GM10248 (cell line): Measurements from ENCODE around the gene AASS.

Experiments
- CTCF ChIA-PET: fragments of 300-600 bp; sonication (Branson Sonifier 250); formaldehyde crosslinking; extraction: SDS; loops from one replicate; lab custom pipeline; 2021; ENCODE audit warnings: antibody characterized with exemption; lab: Yijun Ruan, JAX
- POLR2A ChIA-PET: fragments of 350-650 bp; sonication (Branson Sonifier 250); formaldehyde crosslinking; extraction: SDS; loops from one replicate; lab custom pipeline; 2020; ENCODE audit warnings: antibody characterized with exemption; lab: Yijun Ruan, JAX
- DNase-seq: peaks from one replicate; pipeline ENCODE4 v3.0.0; 2012; ENCODE audit errors: extremely low spot score
- TF ChIP-seq, protein P1 (sequence below): IDR thresholded peaks from 2 replicates; pipeline ENCODE4 v1.5.1; 2012; ENCODE audit warnings: mild to moderate bottlenecking, low read depth; ENCODE audit errors: extremely low read depth, missing control alignments, control extremely low read depth

Gene AASS

DNA sequence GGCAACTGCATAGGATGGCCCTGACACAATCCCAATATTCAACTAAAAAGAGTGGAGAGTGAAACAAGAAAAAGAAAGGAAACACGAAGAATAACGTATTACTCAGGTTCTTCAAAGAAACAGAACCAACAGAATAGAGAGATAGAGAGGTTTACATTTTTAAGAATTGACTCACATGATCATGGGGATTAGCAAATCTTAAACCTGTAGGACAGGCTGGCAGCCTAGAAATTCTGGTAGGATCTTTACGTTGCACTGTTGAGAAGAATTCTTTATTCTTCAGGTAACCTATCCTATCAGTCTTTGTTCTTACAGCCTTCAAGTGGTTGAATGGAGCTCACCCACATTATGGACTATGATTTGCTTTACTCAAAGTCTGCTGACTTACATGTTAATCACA lies 103.9 kb downstream of the AASS start:
- DNase-seq: no peak
- ChIA-PET POLR2A (no interaction called here), CTCF (interaction anchor here (1.7 kb wide), 1 partner anchor 11 kb away, joined by 3 read pairs; no protein-coding TSS in a partner anchor)
- TF ChIP-seq, protein P1, sequence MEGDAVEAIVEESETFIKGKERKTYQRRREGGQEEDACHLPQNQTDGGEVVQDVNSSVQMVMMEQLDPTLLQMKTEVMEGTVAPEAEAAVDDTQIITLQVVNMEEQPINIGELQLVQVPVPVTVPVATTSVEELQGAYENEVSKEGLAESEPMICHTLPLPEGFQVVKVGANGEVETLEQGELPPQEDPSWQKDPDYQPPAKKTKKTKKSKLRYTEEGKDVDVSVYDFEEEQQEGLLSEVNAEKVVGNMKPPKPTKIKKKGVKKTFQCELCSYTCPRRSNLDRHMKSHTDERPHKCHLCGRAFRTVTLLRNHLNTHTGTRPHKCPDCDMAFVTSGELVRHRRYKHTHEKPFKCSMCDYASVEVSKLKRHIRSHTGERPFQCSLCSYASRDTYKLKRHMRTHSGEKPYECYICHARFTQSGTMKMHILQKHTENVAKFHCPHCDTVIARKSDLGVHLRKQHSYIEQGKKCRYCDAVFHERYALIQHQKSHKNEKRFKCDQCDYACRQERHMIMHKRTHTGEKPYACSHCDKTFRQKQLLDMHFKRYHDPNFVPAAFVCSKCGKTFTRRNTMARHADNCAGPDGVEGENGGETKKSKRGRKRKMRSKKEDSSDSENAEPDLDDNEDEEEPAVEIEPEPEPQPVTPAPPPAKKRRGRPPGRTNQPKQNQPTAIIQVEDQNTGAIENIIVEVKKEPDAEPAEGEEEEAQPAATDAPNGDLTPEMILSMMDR: no peak

DNA sequence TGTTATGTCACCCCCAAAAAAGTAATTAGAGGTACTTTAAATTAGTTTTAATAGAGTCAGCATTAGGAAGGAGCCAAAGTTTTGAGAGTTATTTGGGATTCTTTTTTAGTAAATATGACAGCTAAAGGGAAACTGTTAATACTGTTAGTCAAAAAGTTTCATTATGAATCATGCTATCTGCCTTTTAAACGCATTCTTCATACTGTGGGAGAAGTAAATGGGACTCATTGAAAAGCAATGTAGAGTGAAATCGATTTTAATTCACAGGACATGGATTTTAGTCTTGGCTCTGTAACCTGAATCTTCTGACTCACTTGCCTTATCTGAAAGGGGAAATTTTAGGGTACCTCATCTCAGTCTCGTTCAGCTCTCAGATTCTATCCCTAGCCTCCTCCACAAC lies 105.1 kb downstream of the AASS start:
- CTCF ChIA-PET: interaction anchor here (1.7 kb wide), 1 partner anchor 12 kb away, joined by 3 read pairs; no protein-coding TSS in a partner anchor
- TF ChIP-seq, protein P1: no peak
- DNase-seq: no peak
- POLR2A ChIA-PET: no interaction called here

DNA sequence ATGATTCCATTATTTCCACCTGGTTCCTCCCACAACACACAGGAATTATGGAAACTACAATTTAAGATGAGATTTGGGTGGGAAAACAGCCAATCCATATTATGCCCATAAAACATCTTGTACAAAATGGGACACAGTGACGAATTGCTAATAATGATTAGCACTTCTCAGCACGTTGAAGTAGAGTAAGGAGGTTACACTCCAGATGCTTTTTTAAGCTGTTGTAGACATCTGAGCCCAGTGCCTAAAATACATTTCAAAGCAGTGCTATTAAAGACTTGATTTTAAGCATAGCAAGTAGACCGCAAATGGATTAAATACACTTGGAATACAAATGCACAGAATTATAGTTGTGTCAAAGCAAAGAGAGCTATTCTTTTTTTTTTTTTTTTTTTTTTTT lies 105.9 kb downstream of the AASS start:
- ChIA-PET POLR2A (no interaction called here), CTCF (interaction anchor here (1.8 kb wide), 1 partner anchor 44 kb away, joined by 6 read pairs; no protein-coding TSS in a partner anchor)
- no peak for DNase-seq
- TF ChIP-seq, protein P1: no peak

DNA sequence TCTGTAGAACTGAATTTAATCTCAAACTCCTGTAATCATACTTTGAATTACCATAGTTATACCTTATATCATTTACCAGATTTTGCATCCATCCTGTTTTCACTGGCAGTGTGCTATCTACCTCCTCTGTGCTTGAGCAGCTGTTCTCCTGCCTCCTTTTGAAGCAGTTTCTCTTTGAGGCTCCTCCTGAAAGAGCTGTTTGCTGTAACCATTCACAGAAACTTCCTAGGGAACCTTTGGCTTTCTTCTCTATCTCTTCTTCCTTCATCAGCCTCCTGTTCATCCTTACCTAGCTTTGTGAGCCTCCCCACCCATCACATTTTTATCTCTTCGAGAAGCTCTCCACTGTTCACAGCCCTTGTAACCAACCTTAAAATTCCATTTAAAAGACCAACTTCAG lies 108.2 kb downstream of the AASS start:
- TF ChIP-seq, protein P1: no peak
- DNase-seq: no peak
- POLR2A ChIA-PET: no interaction called here
- CTCF ChIA-PET: interaction anchor here (1.4 kb wide), 1 partner anchor 9 kb away, joined by 4 read pairs; no protein-coding TSS in a partner anchor

DNA sequence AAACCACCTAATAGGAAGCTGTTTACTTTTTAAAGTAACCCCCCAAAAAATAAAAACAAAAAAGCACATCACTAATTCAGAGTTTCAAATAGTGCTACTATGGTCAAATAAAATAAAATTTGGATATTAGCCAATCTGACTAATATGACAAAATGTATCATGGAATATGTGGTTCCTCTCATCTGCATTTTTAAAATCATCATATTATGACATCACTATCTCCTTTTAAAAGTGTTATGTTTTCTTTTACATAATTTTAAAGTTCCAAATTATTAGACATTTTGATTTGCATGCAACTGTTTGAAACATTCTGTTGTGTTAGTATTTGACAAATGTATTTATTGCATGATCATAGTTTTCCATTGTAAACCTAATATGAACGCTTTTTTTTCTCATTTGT lies 110.4 kb downstream of the AASS start:
- ChIA-PET CTCF (interaction anchor here (2.0 kb wide), 1 partner anchor 60 kb away, joined by 4 read pairs; no protein-coding TSS in a partner anchor), POLR2A (no interaction called here)

DNA sequence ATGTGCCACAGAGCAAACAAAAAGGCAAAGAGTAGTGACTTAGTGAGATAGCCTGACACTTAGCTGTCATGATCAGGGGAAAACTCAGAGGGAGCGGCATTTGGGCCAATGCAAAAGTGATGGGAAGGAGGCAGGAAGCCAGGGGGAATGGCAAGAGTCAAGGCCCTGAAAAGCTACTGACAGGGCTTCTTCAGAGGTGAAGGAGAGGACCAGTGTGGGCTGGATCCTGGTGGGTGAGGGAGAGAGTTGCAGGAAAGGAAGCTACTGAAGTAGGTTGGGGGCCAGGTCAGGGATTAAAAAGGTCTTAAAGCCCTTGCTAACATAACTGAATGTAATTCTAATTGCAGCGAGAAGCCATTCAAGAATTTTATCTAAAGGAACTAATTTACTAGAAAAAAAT lies 117.0 kb downstream of the AASS start:
- TF ChIP-seq, protein P1: no peak
- ChIA-PET POLR2A (no interaction called here), CTCF (interaction anchor here (1.0 to 2.1 kb wide), 3 partner anchors 9 to 33 kb away, joined by 3 to 7 read pairs (median 4); no protein-coding TSS in a partner anchor)
- no peak for DNase-seq

More for the DNA sequence above, 110.4 kb downstream of the AASS start:
- DNase-seq: no peak
- TF ChIP-seq, protein P1: no peak
